CD4-positive, alpha-beta memory T cell (primary cell): Measurements from ENCODE around the gene IFFO2. TPM values are rescaled to one million over a fixed set of nuclear protein-coding genes. Genes with fewer than 3 reads are reported as not detected.

Source experiments
- microRNA-seq: library from miRNA; unstranded; fragments of <30 nt; microRNA quantifications from one replicate; pipeline ENCODE4 v1.2.0, GENCODE V29; 2021; ENCODE audit warnings: borderline replicate concordance, borderline number of aligned reads, borderline microRNAs expressed, mixed read lengths
- polyA plus RNA-seq, 2 donors: library from polyadenylated mRNA; unstranded; fragments of 300-500 nt; fragmentation: Illumina TruSeq; gene quantifications; one replicate each; pipeline ENCODE4 v1.2.3, GENCODE V29; 2021
- total RNA-seq, 2 experiments: library from RNA; stranded (reverse); gene quantifications; one replicate each; pipeline ENCODE4 v1.2.3, GENCODE V29; 2021

IFFO2 gene
- total and polyA plus RNA-seq, 4 experiments from 2014 or later, result 1.3 to 41.3 (median 22.1) TPM

Small RNA genes lying within 50 kb of the gene (microRNA-seq; reads per million reads assigned to microRNA genes)
- not detected for gene MIR1290
- gene MIR4695, result not detected

Other genes with a start within 250 kb of the IFFO2 start
- gene TAS1R2, start 97.0 kb downstream of the IFFO2 start, total RNA-seq, result not detected
- not detected for gene TAS1R2, start 97.0 kb downstream of the IFFO2 start, polyA plus RNA-seq
- 1 to 10 TPM; 1.4 to 1.5 TPM for gene ALDH4A1, start 54.1 kb downstream of the IFFO2 start, total RNA-seq
- gene ALDH4A1, start 54.1 kb downstream of the IFFO2 start, polyA plus RNA-seq, result 1 to 10 TPM; 1.1 to 1.6 TPM